Measurements from ENCODE around the gene EPN1.
"Not testable (repeated sequence)": the region's sequence is repeated elsewhere in the genome, so short reads cannot be mapped to it uniquely, and the experiment has no call there.

EPN1 gene

GRCh38 chr19:55693336-55693974, 18.4 kb downstream of the EPN1 start:
- no peak for DNase-seq (ENCODE audit: low read depth in 2 of 2)

DNA sequence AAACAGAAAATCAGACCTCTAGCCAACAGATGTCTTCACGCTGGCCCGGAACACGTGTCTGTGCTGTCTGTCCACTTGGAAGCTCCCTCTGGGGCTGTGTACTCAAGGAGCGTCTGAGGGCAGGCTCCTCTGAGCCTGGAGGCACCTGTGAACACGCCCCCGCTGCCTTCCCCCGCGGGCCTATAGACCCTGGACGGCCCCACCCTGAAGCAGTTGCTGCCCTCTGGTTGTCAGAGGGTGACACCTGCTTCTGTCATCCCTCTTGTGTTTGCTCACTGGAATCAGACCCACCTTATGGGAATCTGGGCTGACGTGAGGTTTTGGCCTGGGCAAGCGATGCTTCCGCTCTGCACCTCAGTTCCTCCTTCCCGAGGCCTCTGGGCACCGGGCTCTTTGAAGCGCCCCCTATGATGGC, 19.2 kb downstream of the EPN1 start:
- DNase-seq (ENCODE audit: low read depth in 2 of 2), result no peak

DNA sequence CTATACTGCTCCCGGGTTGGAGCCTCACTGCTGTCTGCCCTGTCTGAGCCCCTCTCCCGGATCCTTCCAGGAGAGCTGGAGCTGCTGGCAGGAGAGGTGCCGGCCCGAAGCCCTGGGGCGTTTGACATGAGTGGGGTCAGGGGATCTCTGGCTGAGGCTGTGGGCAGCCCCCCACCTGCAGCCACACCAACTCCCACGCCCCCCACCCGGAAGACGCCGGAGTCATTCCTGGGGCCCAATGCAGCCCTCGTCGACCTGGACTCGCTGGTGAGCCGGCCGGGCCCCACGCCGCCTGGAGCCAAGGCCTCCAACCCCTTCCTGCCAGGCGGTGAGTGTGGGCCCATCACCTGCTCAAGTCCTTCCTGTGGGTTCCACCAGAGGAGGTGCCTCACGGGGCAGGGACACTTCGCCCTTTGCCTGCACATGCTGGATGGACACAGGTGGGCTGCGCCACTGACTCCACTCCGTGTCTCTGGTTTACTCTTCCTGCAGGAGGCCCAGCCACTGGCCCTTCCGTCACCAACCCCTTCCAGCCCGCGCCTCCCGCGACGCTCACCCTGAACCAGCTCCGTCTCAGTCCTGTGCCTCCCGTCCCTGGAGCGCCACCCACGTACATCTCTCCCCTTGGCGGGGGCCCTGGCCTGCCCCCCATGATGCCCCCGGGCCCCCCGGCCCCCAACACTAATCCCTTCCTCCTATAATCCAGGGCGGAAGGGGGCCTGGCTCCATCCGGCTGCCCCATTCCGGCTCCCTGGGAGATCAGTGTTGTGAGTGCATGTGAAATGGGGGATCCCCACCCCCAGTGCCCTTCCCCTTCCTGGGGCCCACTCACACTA, 19.8 kb downstream of the EPN1 start:
- no peak for DNase-seq (ENCODE audit: low read depth in 2 of 2)

GRCh38 chr19:55695511-55696290, 20.7 kb downstream of the EPN1 start:
- DNase-seq (ENCODE audit: low read depth in 2 of 2), result no peak

DNA sequence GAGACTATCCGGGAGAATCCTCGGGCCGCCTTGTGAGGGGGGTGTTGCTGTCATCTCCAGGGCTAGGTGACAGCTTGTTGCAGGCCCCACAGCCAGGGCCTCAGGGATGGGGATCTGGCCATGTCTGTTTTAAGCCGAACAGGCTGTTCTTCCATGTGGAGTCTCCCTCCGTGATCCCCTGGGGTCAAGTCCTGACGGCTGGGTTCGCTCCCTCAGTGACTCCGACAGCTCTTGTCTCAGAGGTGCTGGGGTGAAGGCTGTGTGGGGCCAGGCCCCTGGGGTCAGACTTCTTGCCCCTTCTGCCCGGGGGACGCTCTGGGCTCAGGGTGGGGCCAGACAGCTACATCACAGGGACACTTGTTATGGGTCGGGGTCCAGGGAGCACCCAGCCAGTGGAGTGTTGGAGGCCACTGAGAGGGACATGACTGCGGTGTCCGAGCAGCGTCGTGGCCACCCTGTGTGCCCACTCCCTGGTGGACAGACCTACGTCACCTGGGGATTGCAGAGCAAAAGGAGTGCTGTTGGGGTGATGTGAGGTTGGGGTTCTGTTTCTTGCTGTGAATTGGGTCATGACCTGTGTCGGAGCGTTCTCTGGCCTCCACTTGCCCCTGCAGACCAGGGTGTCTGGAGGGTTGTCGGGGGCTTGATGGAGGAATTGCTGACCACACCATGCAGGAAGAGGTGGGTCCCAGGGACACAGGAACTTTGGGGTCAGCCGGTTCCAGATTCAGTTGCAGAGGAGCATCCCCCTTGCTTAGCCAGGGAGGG, 21.5 kb downstream of the EPN1 start:
- no peak for DNase-seq (ENCODE audit: low read depth in 2 of 2)

- no peak for DNase-seq (ENCODE audit: low read depth in 2 of 2)
Measured at GRCh38 chr19:55697069-55697440, 22.0 kb downstream of the EPN1 start.

DNA sequence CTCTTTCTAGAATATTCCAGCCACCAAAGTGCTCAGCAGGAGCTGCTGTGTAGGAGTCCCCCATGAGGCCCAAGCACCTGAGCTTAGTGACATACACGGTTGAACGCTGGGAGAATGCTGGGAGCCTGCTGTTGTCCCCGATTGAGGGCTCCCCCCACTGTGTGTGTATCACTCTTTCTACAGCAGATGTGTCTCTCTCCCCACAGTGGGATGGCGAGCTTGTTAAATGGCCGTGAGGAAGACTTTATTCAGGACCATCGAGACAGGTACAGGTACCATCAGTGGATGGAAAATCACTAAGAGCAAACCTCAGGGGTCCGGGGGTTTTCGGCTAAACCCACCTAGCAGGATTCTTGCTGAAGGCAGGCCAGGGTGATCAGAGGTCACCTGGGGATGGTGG, 22.7 kb downstream of the EPN1 start:
- no peak for DNase-seq (ENCODE audit: low read depth in 2 of 2)

DNA sequence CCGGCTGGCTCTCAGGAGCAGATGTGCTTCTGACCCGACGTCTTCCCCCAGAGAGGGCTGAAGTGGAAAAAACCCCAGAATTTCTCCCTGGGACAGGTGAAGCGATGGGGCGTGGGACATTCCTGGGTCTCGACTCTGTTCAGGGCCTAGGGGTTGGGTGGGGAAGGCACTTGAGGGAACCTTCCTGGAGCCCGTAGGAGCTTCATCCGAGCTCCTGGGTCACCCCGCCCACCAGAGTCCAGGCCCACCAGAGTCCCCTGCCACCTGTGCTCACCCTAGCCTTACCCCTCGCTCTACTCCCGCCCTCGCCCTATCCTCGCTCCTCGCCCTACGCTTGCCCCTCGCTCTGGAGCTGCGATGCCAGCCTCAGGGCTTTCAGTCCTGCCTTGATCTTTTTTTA, 23.2 kb downstream of the EPN1 start:
- no peak for DNase-seq (ENCODE audit: low read depth in 2 of 2)

GRCh38 chr19:55699221-55699620, 24.2 kb downstream of the EPN1 start:
- DNase-seq (ENCODE audit: low read depth in 2 of 2), result no peak

GRCh38 chr19:55700813-55701212, 25.8 kb downstream of the EPN1 start:
- no peak for DNase-seq (ENCODE audit: low read depth in 2 of 2)

DNA sequence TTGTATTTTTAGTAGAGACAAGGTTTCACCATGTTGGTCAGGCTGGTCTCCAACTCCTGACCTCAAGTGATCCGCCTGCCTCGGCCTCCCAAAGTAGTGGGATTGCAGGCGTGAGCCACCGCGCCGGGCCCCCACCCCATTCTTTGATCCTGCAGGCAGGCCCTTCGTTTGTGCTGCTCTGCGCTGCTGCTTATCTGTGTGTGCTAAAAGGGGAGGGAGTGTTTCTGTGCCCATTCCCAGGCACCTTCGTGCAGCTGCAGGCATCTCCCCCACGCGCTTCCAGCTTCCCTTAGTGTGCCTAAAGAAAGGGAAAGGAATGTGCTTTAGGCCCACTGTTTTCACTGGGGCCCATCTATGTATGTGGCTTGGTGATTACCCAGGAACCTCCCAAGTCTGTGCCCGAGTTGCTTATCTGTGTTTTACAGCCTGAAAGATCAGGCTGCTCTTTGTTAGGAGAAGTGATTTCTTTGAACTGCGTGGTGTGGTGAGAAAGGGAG, 27.2 kb downstream of the EPN1 start:
- no peak for DNase-seq (ENCODE audit: low read depth in 2 of 2)

DNA sequence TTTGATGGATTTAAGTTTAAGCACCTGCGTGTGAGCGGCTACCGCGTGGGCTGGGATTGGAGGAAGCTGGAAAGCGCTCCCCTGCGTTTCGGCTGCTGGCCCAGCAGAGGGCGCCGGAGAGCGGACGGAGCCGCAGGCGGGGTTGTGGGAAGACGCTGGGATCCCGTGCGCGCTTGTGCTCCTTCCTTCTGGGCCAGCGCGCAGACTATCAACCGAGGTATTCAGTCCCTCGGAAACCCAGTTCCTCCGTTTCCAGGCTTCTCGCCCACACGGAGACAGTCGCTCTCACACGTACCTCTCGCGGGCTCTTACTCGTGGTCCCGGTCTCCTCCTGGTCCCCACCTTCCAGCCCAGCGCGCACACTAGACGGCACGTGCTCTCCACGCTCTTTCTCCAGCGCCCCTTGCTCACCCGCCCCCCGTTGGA, 28.8 kb downstream of the EPN1 start:
- DNase-seq (ENCODE audit: low read depth in 2 of 2), result peak; percentile 28 to 40

DNA sequence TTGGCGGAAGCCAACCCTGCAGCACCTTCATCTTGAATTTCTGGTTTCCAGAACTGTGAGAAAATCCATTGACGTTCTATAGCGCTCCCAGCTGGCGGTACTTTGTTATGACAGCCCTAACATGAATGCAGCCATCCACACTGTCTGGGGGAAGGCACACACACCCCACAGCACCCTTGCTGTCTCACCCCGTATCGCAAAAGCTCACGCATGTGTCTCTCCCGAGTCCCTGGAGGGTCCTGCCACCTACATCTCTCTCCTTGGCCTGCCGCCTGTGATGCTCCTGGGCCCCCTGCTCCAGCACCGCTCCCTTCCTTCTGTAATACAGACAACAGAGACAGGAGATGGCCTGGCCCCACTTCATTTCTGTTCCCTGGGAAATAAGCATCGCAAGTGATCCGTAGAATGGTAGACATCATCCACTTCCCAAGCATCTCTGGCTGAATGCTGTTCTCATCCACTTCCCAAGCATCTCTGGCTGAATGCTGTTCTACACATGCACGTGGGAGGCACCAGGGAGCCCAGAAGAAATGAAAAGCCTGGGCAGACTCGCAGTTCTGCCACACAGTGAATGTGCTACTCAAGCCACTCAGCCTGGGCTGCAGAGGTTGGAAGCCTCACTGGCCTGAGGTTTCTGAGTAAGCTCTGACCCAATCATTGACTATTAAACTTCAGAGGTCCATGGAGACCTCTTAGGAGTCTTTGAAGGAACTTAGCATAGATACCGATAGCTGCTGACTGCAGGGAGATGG, 29.6 kb downstream of the EPN1 start:
- no peak for DNase-seq (ENCODE audit: low read depth in 2 of 2)

- DNase-seq (ENCODE audit: low read depth in 2 of 2), result no peak
Measured at GRCh38 chr19:55705972-55706371, 30.9 kb downstream of the EPN1 start.

DNA sequence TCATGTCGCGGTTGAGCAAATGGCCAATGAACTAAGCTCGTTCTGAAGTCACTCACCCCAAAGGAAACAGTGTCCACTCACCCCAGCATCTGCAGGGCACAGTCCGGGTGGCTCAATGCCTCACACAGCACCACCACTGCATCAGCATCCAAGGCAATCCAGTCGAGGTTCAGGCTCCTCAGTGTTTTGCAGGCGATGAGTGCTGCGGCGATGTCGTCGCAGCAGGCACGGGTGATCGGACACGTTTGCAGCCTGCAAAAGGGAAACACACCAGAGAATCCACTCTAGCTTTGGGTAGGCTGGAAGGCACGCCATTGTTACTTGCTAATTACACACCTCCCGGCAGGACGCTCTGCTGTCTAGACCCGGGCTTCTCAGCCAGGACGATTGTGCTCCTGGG, 36.7 kb downstream of the EPN1 start:
- no peak for DNase-seq (ENCODE audit: low read depth in 2 of 2)

DNA sequence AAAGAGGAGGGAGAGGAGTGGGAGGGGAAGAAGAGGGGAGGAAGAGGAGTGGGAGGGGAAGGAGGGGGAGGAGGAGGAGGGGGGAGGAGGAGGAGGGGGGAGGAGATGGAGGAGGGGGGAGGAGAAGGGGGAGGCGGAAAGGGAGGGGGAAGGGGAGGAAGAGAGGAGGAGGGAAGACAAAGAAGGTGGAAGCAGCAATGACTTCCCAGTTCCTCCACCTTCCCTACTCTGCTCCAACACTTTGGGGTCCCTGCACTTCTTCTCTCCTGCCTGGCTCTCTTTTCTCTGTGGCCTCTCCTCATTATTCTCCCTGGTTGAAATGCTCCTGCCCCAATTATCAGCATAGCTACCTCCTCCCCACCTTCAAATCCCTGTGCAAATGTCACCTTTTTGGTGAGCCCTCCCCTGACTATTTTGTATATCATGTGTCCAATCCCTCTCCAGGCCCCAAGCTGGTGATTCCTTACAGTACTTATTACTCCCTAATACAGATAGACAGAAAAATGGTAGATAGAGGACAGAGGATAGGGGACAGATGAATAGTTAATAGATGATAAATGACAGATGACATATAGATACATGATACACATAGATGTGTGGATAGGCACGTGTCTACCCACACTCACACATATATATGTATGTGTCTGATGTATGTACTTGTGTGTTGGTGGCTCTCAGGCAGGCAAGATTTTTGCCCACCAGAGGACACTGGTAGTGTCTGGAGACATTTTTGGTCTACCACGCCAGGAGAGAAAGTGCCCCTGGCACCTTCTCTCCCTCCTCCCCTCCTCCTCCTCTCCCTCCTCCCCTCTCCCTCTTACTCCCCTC, 38.0 kb downstream of the EPN1 start:
- DNase-seq (ENCODE audit: low read depth in 2 of 2), result no peak

DNA sequence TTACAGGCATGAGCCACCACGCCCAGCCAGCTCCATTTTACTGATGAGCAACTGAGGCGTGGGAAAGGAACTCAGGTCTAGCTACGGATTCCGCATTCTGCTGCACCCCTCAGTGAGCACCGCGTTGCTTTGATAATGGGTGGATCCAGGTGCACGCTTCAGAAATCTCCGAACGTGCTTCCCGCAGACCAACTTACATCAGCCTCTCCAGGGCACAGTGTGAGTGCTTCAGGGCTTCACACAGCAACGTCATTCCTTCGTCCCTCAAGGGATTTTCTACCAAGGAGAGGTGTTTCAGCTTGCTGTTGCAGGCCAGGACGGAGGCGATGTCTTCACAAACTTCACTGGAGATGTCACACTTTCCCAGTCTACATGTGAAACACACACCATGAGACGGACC, 41.5 kb downstream of the EPN1 start:
- DNase-seq (ENCODE audit: low read depth in 2 of 2), result no peak

GRCh38 chr19:55717251-55717650, 42.2 kb downstream of the EPN1 start:
- DNase-seq (ENCODE audit: low read depth in 2 of 2), result no peak

GRCh38 chr19:55717879-55718711, 43.1 kb downstream of the EPN1 start:
- not testable (repeated sequence) for DNase-seq (ENCODE audit: low read depth in 2 of 2)
